SK-MEL-5 (cell line): ENCODE measurements around the gene SAMD1. TPM values are rescaled to one million over a fixed set of nuclear protein-coding genes. Genes with fewer than 3 reads are reported as not detected.

Experiments
- DNase-seq: peaks from one replicate; pipeline ENCODE4 v3.0.0-alpha.2; 2016; ENCODE audit warnings: low read depth, low spot score
- in situ Hi-C: cut with HindIII; loops from 2 replicates; pipeline ENCODE4 v1.10.0; 2016; ENCODE audit warnings: low sequenced_read_pairs, high pct_unique_total_duplicates, low pct_unique_long_range_greater_than_20kb
- total RNA-seq: library from RNA; depleted of rRNA; stranded (reverse); fragments of >200 nt; shearing (Covaris generic); gene quantifications from 2 replicates; pipeline ENCODE4 v1.2.3, GENCODE V29; 2014

The SAMD1 gene
- total RNA-seq, 1 experiment from 2014 or later = 17.2 TPM

DNA sequence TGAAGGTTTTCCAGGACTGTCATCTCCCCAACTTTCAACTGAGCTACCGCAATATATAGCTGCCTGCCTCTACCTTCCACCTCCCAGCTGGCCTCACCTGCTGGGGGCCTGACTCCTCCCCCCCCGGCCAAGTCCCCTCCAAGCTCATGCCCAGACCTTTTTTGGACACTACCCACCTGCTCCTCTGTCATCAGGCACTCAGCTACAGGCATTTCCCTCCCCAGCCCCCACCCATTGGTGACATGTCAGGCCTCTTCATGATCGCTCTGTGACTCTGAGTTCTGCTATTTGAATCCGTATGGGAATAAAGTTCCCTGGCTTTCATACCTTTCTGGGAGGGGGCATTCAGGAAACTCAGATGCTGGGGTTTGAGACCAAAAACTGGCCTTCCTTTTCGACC is 25.2 kb upstream of the SAMD1 start:
- in situ Hi-C loops = no loop called here
- DNase-seq = no peak

DNA sequence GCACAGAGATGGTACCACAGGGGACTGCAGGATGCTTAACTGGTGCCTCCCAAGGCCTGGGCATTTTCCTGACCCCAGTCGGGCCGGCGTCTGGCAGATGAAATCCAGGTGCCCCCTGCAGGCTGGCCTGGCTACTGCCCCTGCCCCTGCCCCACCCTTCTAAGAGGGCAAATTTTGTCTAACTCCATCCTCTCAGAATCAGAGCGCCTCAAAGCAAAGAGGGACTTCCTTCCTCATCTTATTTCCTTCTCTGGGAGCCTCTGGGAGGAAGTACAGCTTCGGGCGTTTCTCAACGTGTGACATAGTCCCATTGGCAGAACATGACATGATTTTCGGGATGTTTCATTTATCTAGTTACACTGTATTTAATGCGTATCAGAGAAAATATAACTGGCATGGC is 24.3 kb upstream of the SAMD1 start:
- peak; percentile 62 for DNase-seq

DNA sequence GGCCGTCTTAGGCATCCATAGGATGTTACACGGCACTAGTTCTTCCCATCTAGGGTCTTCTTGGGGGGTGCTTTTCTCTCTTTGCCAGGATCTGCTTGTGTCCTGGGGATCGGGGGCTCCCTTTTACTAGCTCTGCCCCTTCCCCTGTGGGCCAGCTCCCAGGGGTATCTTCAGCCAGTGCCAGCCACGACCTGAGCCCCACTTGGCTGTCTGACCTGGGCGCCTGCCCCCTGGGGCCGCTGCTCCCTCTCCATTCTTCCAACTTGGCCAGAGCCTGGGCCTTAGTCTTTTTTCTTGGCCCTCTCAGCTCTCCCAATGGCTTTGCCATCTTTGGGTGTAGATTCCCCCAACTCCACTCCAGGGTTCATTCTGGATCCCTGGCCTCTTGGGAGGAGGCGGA is 23.9 kb upstream of the SAMD1 start:
- in situ Hi-C loops = no loop called here
- DNase-seq = no peak

More for the DNA sequence above, 24.3 kb upstream of the SAMD1 start:
- in situ Hi-C loops = no loop called here

DNA sequence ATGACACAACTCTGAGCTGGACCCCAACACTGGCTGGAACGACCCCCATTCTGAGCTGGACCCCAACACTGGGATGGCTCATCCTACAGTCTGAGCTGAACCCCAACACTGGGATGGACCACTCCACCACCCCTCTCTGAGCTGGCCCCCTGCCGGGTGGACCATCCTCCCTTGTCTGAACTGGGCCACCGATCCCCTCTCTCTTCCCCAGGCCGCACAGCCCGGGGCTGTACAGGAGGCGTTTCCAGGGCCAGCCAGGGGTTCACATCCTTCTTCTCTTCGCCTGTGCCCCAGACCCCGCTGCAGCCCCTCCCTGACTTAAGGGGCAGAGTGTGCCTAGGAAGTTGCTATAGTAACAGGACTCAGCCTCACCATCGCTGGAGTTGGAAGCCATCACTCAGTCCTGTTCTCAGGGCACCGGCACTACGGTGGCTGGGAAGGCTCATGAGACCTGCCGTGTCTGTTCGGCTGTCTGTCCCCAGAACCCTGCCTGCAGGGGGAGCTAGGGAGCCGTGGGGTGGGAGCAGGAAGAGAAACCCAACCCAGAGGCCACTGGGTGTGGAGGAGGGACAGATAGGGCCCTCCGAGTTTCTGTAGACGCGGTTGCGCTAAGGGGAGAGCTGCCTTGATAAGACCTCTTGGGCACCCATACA is 23.3 kb upstream of the SAMD1 start:
- peak; percentile 81 for DNase-seq
- in situ Hi-C loops = no loop called here

DNA sequence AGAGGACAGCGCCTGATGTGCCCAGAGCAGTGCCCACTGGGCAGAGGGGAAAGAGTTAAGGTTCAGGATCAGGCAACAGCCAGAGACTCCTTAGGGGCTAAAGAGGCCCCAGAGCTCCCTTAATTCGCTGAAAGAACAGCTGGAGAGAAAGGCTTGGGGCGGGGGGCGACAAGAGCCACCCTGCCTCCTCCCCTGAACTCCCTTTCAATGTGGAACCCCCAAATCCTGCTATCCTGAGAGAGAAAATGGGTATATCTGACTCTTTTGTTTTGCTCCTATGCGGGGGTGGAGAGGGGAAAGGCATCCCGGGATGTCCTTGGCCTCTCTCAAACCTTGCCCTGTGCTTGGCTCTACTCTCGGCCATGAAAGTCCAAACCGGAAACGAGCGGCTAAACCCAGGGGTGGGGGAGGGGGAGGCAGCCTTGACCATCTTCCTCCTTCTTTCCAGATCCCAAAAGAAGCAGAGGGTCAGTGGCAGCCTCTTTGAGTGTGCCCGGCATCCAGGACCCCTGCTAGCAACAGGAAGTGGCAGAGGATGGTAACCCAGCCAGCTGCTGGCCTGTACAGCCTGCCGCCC is 22.3 kb upstream of the SAMD1 start:
- DNase-seq = no peak
- in situ Hi-C loops = no loop called here

DNA sequence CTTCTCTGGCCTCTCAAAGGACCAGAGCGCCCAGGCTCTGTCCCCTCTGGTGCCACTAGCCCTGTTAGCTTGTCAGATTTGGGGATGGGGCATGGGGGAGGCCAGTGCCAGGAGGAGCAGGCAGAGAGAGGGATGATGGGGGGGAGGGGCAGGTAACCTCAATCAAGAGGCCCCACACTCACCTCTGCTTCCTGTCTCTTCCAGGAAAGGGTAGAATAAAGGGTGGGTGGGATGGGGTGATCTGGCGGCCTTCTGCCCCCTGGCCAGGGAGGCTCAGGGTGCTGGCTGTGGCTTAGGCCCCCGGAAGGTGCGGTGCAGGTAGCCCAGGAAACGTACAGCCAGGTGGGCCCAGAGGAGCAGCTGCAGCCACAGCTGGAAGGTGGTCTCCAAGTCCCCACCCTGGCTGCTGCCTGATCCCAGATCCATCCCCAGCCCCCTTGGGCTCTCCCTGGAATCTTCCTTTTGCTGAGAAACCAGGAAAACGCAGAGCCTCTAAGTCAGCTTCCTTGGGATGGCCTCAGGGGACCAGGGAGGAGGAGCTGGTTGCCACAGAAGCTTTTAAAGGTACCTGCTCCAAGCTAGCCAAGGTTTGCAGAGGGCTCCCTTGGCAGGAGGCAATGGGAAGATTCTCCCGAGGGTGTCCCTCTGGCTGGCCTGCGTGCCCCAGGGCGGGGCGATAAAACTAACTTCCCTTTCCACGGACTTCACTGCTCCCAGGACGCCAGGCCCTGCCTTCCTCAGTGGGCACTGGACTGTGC is 21.7 kb upstream of the SAMD1 start:
- no peak for DNase-seq
- in situ Hi-C loops = no loop called here

DNA sequence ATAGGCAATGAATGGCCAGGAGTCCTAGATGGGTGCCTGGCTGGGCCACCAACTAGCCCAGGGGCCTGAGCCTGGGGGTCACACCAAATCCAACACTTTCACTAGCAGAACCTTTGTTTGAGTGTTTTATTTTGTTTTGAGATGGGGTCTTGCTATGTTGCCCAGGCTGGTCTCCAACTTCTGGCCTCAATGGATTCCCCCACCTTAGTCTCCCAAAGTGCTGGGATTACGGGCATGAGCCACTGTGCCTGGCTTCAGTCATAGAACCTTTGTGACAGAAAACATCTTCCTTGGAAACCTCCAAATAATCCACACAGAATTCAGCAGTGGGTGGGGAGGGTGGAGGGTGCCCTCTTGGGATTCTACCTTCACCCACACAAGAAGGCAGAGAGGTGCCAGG is 20.9 kb upstream of the SAMD1 start:
- DNase-seq = no peak
- in situ Hi-C loops = no loop called here

DNA sequence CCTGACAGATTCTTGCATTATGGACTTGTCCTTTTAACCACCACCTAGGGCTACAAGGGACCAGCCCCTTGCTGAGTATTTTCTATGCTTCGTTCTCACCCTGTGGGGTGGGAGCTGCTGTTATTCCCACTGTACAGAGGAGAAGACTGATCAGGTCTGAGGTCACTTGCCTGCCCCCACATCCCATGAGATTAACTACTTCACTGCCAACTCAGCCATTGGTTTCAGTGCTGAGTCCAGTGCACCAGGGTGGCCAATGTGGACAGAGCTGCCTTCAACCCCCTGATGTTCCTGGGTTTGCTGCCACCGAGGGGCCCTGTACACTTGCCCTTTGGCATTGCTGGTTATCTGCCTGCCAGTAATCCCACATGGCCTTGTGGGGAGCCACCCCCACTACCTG is 20.1 kb upstream of the SAMD1 start:
- DNase-seq = no peak
- in situ Hi-C loops = no loop called here

DNA sequence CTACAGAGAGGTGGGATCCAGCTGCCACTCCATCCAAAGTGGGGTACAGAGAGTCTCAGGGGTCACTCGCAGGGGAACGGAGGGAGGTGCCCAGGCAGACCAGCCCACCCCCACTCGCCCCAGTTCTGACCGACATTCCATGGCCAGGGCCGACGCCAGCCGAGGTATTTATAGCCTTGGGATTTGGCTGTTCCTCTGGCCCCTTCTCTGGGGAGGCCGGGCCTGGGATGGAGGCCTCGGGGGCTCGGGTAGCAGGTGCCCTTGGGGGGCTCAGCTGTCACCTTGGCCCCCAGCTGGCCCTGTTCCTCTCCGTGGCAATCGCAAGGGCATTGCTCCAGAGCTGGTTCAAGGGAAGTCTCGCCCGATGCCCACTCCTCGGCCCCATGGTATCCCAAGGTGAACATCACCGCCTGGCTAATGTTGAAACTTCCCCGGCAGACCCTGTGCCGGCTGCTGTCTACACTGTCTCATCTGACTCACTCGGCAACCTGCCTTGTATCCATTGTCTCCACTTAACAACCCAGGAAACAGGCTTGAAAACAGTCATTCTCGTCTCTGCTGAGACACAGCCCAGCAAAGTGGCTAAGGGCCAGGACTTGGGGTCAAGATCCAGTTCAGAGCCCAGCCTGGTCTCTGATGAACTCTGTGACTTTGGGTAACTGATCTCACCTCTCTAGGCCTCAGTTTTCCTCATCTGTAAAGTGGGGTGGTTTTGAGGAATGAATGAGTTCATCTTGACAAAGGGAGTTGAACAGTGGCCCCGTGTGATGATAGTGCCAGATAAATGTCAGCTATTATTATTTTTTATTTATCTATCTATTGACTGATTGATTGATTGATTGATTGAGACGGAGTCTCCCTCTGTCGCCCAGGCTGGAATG is 17.3 kb upstream of the SAMD1 start:
- DNase-seq = no peak
- in situ Hi-C loops = no loop called here

DNA sequence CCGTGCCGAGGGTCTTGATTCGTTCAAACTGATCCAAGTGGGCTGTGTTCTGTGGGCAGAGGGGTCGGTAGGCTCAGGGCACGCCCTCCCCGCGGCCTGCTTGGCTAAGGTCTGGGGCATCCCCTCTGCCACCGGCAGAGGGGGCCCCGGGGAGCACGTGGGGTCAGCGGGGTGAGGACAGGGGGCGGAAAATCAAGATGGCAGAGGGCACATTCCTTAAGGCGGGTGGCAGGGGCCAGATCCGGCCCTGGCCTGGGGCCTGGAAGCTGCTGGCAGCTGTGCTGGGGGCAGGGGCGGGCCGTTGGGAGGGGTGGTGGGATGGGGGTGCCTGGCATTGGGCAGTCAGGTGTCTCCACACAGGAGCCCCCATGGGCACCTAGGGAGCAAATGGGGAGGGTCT is 16.3 kb upstream of the SAMD1 start:
- no peak for DNase-seq
- in situ Hi-C loops = no loop called here

DNA sequence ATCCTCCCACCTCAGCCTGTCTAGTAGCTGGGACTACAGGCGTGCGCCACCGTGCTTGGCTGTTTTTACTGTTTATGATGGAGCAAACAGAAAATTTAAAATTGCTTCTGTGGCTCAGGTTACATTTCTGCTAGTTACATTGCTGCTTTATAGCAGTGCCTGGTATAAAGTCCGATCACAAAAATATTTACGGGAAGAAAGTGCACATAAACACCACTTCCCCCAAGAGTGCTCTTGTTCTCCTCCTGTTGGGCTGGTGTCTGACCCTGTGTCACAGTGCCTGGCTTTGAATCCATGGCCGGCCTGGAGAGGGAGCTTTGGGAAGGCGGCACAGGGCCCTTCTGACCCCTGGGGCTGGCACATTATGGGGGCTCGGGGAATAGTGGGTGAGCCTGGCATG is 15.1 kb upstream of the SAMD1 start:
- no peak for DNase-seq
- in situ Hi-C loops = no loop called here

DNA sequence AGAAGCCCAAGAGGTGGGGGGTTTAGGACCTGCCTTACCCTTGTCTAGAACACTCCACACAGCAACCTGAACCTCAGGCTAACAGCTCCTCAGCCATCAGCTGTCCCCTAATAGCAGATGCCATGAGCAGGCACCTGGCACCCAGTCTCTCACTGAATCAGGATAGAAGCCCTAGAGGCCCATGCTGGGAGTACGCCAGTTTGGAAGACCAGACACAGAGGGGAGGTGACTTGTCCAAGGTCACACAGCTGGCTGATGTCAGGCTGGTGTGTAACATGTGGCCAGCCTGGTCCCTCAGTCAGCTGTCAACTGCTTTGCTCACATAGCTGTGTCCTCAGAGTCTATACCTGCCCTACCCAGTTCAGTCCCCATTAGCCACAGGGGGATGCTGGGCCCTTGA is 12.8 kb upstream of the SAMD1 start:
- DNase-seq = no peak
- in situ Hi-C loops = no loop called here

DNA sequence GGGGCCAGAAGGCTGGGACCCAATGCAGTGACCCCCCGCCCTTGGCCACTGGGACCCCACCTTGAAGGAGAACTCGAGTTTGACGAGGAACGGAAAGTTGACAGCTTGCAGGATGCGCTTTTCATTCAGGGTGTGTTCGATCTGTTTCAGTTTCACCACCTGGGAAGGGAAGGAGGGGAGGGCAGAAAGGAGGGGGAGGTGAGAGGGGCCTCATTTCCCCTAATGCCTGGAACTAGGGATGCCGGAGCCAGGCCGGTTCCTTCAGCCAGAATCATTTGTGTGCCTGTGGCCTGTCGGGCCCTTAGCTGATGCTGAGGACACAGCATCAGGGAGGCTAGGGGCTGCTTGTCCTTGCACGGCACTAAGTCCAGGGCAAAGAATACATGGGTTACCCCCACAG is 12.2 kb upstream of the SAMD1 start:
- no peak for DNase-seq
- in situ Hi-C loops = no loop called here

DNA sequence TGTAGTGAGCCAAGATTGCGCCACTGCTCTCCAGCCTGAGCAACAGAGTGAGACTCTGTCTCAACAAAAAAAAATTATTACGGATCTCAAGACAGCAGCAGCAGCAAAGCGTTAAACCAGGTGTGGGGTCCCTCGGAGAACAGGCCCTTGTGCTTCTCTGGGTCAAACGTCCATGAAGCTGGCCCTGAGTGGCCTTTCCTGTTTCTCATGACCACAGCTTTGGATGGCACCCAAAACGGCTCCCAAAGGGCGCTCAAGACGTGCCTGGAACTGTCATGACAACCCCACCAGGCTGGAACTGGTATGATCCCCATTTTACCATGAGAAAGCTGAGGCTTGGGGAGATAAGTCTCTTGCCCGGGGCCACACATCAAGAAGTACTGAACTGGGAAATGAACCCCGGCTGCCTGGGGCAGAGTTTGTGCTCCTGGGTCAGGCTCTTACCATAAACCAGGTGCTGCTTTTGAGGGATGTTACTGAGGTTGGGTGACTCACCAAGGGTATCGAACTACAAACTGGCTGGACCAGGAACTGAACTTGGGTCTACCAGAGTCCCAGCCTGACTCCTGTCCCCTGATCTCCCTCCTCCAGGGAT is 11.6 kb upstream of the SAMD1 start:
- no peak for DNase-seq

DNA sequence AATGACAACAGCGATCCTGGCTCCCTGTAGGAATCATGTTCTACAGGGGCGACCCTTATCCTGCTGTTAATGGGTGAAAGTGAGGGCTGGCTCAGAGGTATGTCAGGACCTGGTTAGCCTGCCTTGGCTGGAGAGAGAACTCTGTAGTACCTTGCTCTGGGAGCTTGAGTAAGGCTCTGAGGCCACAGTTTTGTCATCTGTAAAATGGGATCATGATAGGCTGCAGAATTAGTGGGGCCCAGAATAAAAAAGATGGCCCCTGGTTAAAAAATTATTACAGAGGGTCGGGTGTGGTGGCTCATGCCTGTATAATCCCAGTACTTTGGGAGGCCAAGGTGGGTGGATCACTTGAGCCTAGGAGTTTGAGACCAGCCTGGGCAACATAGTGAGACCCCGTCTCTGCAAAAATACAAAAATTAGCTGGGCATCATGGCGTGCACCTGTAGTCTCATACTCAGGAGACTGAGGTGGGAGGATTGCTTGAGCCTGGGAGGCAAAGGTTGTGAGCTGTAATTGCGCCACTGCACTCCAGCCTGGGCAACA is 10.5 kb upstream of the SAMD1 start:
- DNase-seq = no peak
- in situ Hi-C loops = no loop called here

More for the DNA sequence above, 11.6 kb upstream of the SAMD1 start:
- in situ Hi-C loops = no loop called here

DNA sequence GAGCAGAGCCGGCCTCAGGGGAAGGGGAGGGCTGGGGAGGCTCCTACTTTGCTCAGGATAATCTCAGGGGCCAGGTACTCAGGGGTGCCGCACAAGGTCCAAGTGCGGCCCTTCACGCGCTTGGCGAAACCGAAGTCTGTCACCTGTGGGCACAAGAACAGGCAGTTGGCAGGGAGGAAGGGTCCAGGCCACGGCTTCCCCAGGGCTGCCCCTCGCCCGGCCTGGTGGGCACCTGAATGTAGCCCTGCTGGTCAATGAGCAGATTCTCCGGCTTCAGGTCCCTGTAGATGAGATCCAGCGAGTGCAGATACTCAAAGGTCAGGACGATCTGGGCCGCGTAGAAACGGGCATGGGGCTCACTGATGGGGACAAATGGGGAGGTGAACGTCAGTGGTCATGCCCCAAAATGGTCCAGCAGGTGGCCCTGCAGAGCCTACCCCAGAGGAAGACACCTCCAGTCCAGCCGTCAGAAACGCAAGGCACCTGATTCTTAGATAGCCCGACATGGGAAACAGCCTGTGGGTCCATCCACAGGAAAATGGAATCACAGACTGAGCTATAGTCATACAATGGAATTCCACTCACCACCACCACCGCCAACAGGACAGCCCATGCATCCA is 7.1 kb upstream of the SAMD1 start:
- no peak for DNase-seq
- in situ Hi-C loops = no loop called here

DNA sequence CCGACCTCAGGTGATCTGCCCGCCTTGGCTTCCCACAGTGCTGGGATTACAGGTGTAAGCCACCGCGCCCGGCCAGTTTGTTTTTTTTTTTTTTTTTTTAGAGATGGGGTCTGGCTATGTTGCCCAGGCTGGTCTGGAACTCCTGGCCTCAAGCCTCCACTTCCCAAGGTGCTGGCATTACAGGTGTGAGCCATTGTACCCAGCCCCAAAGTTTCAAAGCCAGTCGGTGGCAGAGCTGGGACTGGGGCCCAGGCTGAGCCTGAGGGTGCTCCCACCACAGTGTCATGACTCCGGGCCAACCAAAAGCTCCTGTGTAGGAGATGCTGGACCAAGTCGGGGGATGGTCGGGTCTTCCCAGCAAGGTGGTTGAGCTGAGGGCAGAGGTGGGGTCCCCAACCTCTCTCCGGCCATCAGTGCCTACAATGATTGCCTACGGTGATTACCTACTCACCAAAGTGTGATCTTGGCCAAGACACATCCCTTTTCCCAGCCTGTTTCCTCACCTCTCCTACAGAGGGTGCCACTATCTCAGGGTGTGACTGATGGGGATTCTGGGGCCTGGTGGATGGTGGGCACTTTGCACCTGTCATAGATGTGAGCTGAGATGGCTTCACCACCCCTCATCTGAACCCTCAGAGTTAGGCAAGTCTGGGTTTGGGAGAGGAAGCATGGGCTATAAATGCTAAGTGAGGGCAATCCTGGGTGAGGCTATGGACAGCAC is 5.9 kb upstream of the SAMD1 start:
- in situ Hi-C loops = no loop called here
- no peak for DNase-seq
